GM12874 (cell line): ENCODE measurements around the gene GPX4.

ENCODE experiments used
- TF ChIP-seq, protein P1 (sequence below): IDR thresholded peaks from 2 replicates; pipeline ENCODE4 v1.5.1; 2011; ENCODE audit warnings: low read depth, mild to moderate bottlenecking, control low read depth, low read length, moderate library complexity; ENCODE audit not compliant: insufficient read depth

The GPX4 gene

DNA sequence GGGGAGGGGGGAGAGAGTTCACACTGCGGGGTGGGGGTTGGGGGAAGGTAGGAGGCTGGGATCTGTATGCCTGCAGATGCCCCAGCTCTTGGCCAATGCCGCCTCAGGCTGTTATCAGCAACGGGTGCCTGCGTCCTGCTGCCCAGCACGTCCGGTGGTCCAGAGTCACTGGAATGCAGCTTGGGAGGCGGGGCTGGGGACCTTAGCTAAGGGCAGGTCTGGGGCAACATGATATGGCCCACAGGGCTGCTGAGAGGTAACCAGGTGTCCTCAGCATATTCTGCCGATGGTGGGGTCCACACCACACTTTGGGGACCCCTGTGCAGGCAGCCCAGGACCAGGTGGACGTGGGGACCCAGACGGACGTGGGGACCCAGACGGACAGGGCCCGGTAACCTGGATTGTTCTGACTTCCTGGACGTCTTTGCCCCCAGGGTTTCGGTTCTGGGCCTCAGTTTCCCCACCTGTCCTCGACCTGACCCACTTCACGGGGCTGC lies 37.5 kb upstream of the GPX4 start:
- TF ChIP-seq, protein P1, sequence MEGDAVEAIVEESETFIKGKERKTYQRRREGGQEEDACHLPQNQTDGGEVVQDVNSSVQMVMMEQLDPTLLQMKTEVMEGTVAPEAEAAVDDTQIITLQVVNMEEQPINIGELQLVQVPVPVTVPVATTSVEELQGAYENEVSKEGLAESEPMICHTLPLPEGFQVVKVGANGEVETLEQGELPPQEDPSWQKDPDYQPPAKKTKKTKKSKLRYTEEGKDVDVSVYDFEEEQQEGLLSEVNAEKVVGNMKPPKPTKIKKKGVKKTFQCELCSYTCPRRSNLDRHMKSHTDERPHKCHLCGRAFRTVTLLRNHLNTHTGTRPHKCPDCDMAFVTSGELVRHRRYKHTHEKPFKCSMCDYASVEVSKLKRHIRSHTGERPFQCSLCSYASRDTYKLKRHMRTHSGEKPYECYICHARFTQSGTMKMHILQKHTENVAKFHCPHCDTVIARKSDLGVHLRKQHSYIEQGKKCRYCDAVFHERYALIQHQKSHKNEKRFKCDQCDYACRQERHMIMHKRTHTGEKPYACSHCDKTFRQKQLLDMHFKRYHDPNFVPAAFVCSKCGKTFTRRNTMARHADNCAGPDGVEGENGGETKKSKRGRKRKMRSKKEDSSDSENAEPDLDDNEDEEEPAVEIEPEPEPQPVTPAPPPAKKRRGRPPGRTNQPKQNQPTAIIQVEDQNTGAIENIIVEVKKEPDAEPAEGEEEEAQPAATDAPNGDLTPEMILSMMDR = no peak

DNA sequence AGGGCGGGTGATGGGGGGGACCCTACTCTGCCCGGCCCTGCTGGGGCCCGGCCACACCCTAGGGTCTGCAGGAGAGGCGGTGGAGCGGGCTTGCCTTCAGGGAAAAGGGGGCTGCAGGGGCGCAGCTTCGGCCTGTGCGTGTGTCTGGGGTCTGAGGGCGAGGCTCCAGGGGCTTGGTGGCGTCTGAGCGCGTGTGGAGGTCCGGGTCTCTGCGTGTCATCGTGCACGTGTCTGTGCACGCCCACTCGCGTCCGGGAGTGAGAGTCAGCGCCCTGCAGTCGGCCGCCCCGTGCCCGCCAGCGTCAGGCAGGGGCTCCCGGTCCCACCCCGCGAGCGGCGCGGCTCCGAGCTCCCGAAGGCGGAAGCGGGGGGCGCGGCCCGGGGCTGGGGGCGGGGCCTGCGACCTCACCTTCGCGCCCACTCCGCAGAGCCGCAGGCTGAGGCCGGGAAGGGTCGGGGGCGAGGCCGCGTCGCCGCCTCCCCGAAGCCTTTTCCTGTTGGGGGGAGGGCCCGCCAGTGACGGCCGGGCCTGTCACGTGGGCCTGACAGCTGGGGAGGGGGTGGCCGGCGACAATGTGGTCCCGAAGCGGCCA lies 37.0 kb upstream of the GPX4 start, which contains the start of gene ARHGAP45:
Gene ARHGAP45, plus strand, starts transcription at position 420 of the 593 bp plus-strand sequence. CDS start 239 bp downstream, outside the sequence.
- TF ChIP-seq, protein P1 = no peak

DNA sequence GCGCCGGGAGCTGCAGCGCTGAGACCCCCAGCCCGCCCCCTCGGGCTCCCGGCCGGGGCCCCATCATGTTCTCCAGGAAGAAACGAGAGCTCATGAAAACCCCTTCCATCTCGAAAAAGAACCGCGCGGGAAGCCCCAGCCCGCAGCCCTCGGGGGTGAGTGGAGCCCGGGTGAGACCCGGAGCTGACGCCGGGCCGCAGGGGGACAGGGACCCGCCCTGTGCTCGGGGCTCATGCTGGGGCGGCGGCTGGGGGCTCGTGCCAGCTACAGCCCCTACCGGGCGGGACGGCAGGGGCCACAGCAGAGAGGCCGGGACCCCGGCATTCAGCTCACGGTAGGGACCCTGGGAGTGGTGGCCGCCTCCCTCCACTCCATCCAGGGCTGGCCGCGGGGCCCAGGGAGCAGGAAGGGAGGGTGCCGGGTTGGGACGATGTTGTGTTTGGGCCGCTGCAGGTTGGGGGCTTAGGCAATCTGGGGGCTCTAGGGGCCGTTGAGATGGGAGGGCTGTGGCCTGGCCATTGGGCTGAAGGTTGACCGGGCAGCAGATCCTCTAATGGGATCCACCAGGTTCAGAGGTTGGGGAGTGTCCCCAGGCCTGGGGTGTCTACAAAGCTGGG lies 36.3 kb upstream of the GPX4 start:
- TF ChIP-seq, protein P1 = no peak

DNA sequence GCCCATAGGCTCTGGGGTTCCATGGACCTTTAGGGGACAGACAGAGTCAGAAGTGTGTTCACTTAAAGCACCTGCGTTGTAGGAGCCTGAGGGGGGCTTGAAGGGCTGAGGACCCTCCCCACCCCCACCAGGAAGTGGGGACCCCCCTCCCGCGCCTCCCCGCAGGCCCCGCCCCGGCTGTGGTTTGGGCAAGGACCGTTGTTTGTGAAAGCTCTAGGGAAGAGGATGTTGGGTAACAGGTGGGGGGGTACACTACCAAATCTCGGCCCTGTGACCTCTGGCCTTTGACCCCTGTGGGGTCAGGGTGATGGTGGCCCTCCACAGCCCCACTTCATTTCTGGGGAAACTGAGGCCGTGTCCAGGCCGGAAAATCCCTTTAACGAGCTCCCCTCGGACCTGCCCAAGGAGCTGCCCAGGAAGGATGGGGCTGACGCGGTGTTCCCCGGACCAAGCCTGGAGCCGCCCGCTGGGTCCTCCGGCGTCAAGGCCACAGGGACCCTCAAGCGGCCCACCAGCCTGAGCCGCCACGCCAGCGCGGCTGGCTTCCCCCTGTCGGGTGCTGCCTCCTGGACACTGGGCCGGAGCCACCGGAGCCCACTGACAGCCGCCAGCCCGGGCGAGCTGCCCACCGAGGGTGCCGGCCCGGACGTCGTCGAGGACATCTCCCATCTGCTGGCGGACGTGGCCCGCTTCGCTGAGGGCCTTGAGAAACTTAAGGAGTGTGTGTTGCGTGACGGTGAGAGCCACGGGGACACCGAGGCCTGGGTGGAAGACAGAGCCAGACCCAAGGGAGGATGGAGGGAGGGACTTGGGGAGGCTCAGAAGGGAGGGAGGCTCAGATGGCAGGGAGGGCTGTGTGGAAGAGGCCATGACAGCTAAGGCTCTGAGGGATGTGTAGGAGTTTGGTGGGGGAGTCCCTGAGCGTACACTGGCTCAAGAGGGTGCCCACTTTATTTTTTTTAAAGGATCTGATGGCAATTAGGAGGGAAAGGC lies 35.5 kb upstream of the GPX4 start:
- TF ChIP-seq, protein P1 = no peak

DNA sequence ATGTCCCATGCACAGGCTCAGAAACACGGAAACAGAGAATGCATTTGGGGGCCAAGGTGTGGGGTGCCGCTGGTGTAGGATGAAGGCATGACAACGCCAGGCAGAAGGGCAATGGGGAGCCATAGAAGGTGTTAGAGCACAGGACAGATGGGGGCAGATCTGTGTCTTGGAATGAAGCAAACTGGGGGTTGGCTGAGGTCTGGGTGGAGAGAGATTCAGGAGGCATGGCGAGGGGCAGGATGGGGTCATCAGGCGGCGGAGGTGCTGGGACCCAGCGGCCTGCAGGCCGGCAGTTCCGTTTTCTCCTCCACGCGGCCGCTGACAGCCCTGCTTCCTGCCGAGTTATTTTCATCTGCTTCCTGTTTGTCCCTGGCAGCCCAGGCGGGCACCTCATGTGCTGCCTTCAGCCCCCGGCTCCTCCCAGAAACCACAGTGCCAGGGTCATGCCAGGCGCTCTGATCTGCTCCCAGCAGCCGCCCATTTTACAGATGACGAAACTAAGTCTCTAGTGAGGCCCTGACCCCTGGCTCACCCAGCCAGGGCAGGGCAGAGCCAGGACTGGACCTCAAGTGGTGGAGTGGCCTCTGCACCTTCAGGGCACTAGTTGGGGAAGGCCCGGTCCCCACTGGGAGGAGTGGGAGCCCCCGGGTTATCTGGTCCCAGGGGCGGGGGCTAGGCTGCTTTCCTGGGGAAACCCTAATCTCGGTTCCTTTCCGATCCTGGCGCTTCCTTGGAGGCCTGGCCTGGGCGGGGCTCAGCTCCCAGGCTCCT lies 34.6 kb upstream of the GPX4 start:
- TF ChIP-seq, protein P1 = no peak

DNA sequence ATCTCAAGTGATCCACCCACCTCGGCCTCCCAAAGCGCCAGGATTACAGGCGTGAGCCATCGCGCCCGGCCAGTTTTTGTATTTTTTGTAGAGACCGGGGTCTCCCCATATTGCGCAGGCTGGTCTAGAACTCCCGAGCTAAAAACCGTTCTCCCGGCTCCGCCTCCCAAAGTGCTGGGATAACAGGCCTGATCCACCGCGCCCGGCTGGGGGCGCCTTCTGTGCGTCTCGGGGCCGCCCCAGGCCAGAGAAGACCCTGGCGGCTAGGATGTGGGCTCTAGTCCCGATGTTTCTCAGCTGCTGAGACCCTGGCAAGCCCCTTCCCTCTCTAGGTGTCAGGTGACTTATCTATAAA lies 33.2 kb upstream of the GPX4 start:
- TF ChIP-seq, protein P1 = no peak
